DMS53 treated with DMSO at 0.1 percent for 48 hours (cell line): ENCODE results near the gene MLLT10.
A peak's percentile ranks its signal among the peaks of the same experiment; 100 is the strongest.
"Not testable (repeated sequence)": the region's sequence is repeated elsewhere in the genome, so short reads cannot be mapped to it uniquely, and the experiment has no call there.

ENCODE experiments used
- DNase-seq: peaks from one replicate; lab custom pipeline; 2025; ENCODE audit not compliant: unreplicated experiment; lab: John Stamatoyannopoulos, UW

MLLT10 gene

GRCh38 chr10:21527598-21528235, 6.3 kb upstream of the MLLT10 start:
- peak; percentile 87 for DNase-seq

GRCh38 chr10:21528236-21529031, 5.6 kb upstream of the MLLT10 start:
- peak; percentile 50 for DNase-seq

- peak; percentile 44 for DNase-seq
These were observed 4.8 kb upstream of the MLLT10 start for GRCh38 chr10:21529032-21529910.

- no peak for DNase-seq
These were observed 3.9 kb upstream of the MLLT10 start for GRCh38 chr10:21530168-21530567.

- DNase-seq, result peak; percentile 43
These were observed 3.4 kb upstream of the MLLT10 start for GRCh38 chr10:21530641-21531040.

- DNase-seq, result no peak
These were observed 2.9 kb upstream of the MLLT10 start for GRCh38 chr10:21531164-21531563.

- peak; percentile 72 for DNase-seq
These were observed 1.2 kb upstream of the MLLT10 start for GRCh38 chr10:21532694-21533466.

GRCh38 chr10:21534280-21534586, 201 bp downstream of the MLLT10 start:
- DNase-seq, result no peak

GRCh38 chr10:21534604-21535493, 817 bp downstream of the MLLT10 start:
- DNase-seq, result peak; percentile 67

- DNase-seq, result no peak
These were observed 1.5 kb downstream of the MLLT10 start for GRCh38 chr10:21535494-21535965.

GRCh38 chr10:21535976-21536375, 1.9 kb downstream of the MLLT10 start:
- not testable (repeated sequence) for DNase-seq

GRCh38 chr10:21536874-21537273, 2.8 kb downstream of the MLLT10 start:
- DNase-seq, result no peak

GRCh38 chr10:21540701-21541100, 6.7 kb downstream of the MLLT10 start:
- DNase-seq, result not testable (repeated sequence)

GRCh38 chr10:21547246-21547645, 13.2 kb downstream of the MLLT10 start:
- no peak for DNase-seq

- no peak for DNase-seq
These were observed 18.6 kb downstream of the MLLT10 start for GRCh38 chr10:21552638-21553037.

- DNase-seq, result no peak
These were observed 22.5 kb downstream of the MLLT10 start for GRCh38 chr10:21556527-21556926.

GRCh38 chr10:21558984-21559383, 25.0 kb downstream of the MLLT10 start:
- not testable (repeated sequence) for DNase-seq

GRCh38 chr10:21570761-21571521, 36.9 kb downstream of the MLLT10 start:
- no peak for DNase-seq

GRCh38 chr10:21572578-21572977, 38.5 kb downstream of the MLLT10 start:
- no peak for DNase-seq
